Activated T-cell treated with anti-CD3 and anti-CD28 coated beads for 48 hours (primary cell): ENCODE data around the gene SMIM1.
"Not testable (repeated sequence)": the region's sequence is repeated elsewhere in the genome, so short reads cannot be mapped to it uniquely, and the experiment has no call there.

Experiments
- DNase-seq: peaks from one replicate; pipeline ENCODE4 v3.0.0-alpha.2; 2020; ENCODE audit warnings: low read depth

The SMIM1 gene

GRCh38 chr1:3796215-3797061 lies 23.9 kb downstream of the SMIM1 start, which contains the start of gene LRRC47:
LRRC47 (minus strand) TSS chr1:3796498; CDS start chr1:3796476, 22 bp downstream.
- peak; percentile 93 for DNase-seq

GRCh38 chr1:3799976-3800685 lies 27.6 kb downstream of the SMIM1 start:
- DNase-seq: no peak

DNA sequence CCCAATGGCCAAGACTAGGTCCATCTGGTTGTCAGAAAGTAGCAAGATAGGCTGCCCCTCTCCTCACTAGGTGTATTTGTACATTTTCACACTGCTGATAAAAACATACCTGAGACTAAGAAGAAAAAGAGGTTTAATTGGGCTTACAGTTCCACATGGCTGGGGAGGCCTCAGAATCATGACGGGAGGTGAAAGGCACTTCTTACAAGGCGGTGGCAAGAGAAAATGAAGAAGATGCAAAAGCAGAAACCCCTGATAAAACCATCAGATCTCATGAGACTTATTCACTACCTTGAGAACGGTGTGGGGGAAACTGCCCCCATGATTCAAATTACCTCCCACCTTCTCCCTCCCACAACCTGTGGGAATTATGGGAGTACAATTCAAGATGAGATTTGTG lies 28.2 kb downstream of the SMIM1 start:
- DNase-seq: not testable (repeated sequence)

DNA sequence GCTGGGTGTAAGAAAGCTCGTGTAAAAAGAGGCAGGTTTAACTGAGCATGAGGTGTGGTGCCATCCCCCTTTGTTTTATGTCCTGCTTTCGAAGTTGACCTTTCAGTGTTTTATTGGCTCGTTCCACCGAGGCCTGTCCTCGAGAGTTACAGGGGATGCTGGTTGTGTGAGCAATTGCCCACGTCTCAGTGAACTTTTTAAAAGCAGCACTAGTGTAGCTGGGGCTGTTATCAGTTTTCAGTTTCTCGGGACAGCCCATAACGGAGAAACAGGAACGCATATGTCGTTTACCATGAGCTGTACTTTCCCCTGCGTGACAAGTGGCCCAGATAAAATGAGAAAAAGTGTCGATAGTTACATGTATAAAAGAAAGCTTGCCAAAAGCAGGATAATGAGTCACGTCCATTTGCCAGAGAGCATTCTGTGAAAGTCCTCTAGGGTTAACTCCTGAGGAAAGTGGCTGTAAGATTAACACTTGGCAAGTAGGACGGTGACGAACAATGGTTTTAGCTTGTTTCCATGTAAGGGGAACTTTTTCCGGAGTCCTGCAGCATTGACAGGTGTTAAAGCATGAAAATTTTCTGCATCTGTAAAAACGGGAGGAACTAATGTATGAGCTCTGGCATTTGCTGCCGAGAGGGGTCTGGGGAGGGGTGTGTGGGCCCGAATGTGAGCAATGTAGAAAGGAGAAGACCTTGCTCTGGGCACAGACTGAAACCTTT lies 31.5 kb downstream of the SMIM1 start:
- DNase-seq: no peak

- not testable (repeated sequence) for DNase-seq
Measured at GRCh38 chr1:3804627-3804944, 32.0 kb downstream of the SMIM1 start.

- no peak for DNase-seq
Measured at GRCh38 chr1:3805038-3805437, 32.5 kb downstream of the SMIM1 start.

DNA sequence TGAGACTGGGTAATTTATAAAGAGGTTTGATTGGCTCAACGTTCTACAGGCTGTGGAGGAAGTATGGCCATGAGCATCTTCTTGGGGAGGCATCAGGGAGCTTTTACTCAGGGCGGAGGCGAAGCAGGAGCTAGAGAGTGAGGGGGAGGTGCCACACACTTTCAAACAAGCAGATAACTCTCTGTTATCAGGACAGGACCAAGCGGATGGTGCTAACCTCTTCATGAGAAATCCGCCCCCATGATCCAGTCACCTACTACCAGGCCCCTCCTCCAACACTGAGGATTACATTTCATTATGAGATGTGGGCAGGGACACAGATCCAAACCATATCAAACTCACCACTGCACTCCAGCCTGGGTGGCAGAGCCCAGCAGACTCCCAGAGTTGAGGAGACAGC lies 35.2 kb downstream of the SMIM1 start:
- DNase-seq: no peak

DNA sequence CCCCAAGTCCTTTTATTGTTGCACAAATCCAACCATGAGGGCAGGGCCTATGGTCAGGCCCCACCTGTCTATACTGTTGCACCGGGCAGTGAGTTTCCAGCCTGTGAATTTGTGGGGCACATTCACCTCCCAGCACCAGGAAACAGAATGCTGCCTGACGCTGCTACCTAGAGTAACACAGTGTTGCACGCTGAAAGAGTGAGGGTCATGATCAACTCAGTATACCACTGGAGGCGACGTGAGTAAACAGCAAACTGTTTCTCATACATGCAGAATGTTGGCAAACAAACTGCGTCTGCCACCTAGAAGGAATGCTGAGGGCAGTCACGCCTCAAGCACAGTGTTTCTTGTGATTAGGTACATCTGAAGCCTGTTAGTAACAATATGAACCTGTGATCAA lies 37.1 kb downstream of the SMIM1 start:
- no peak for DNase-seq

DNA sequence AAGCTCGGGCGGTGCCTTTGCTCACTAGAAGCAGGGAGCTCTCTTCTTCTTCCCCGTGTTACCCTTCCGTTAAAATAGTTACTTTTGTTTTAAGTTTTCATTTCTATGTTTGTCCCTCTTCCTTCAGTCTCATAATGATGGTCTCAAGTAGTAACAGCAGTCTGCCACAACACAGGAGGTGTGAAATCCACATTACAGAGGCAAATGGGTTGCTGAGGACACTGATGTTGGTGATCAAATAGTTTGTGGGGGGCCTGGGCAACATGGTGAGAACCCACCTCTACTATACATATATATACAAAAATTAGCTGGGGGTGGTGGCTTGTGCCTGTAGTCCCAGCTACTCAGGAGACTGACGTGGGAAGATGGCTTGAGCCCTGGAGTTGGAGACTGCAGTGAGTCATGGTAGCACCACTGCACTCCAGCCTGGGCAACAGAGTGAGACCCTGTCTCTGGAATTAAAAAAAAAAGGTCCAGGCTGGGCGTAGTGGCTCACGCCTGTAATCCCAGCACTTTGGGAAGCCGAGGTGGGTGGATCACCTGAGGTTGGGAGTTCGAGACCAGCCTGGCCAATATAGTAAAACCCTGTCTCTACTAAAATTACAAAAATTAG lies 37.7 kb downstream of the SMIM1 start:
- DNase-seq: not testable (repeated sequence)

DNA sequence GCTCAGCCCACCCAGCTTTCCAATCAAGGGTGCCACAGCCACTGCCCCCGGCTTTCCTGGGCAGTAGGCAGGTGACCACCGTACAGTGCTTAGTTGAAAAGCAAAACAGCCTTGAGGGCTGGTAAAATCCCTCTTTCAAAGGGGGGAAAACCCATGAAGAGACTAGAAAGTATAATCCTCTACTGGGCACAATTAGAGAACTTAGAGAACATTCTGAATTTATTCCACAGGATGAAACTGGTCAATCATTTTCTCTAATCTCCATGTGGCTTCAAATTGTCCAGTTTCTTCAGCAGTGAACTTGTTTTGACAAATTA lies 39.0 kb downstream of the SMIM1 start:
- no peak for DNase-seq

- no peak for DNase-seq
Measured at GRCh38 chr1:3814065-3814464, 41.5 kb downstream of the SMIM1 start.

- no peak for DNase-seq
Measured at GRCh38 chr1:3814771-3815561, 42.4 kb downstream of the SMIM1 start.

GRCh38 chr1:3816331-3817137 lies 44.0 kb downstream of the SMIM1 start:
- DNase-seq: no peak

DNA sequence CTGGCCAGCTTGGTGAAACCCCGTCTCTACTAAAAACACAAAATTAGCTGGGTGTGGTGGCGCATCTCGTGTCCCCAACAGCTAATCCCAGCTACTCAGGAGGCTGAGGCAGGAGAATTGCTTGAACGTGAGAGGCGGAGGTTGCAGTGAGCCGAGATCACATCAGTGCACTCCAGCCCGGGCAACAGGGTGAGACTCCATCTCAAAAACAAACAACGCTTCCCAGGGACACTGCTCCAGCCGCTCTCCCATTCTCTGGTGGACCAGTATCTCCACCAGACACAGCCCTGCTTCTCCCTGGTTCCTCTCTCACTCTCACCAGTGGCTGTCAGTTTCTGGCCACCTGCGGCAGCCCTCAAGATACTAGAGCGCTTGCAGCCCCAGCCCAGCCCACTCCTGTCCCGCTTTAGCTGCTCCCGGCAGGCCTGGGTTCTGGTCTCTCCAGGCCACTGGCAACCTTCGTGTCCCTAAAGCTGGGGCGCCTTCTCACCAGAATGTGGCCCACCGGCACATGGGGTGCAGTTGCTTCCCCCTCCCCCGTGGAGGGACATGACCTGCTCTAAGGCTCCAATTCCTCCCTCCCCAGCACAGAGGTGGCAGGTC lies 44.7 kb downstream of the SMIM1 start:
- no peak for DNase-seq

GRCh38 chr1:3817821-3818597 lies 45.5 kb downstream of the SMIM1 start:
- no peak for DNase-seq

DNA sequence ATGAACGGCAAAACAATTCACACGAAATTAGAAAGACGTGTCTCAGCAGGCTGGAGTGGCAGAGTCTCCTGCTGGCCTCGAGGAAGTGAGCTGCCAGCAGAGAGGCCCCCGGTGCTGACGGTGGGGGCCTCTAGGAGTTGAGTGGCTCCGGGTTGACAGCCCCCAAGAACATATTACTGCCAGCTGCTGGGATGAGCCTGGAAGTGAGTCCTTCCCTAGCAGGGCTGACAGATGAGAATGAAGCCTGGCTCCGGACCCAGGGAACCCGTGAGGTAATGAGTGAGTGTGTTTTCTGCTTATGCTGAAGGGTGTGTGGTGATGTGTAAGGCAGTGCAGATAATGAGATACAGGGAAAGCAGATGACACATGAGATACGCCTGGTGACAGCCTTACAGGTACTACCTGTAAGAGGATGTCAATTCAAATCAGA lies 47.2 kb downstream of the SMIM1 start:
- no peak for DNase-seq

GRCh38 chr1:3820316-3820715 lies 47.8 kb downstream of the SMIM1 start:
- no peak for DNase-seq

DNA sequence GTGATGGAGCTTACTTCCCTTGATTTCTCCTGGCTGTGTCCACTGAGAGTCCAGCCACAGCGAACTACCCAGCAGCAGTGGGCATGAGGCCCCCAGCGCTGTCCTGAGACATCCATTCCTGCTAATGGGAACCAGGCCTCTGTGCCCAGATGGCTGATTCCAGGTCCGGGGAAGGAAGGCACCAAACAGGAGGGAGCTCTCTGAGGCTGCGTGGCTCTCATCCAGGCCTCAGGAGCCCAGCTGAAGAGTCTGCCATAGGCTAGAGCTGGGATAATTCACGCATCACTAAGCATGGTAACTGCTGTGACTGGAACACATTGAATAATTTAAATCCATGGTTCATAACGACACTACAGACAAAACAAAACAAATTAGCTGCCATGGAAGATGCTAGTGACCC lies 48.5 kb downstream of the SMIM1 start:
- no peak for DNase-seq

- no peak for DNase-seq
Measured at GRCh38 chr1:3821447-3821846, 48.9 kb downstream of the SMIM1 start.

GRCh38 chr1:3821908-3822307 lies 49.4 kb downstream of the SMIM1 start:
- no peak for DNase-seq
